ENCODE measurements around the gene LRRFIP2. TPM values are rescaled to one million over a fixed set of nuclear protein-coding genes. Genes with fewer than 3 reads are reported as not detected.

LRRFIP2 gene
- total RNA-seq, 6 donors from 2014 or later, result 45.9 to 106 (median 78.8) TPM

DNA sequence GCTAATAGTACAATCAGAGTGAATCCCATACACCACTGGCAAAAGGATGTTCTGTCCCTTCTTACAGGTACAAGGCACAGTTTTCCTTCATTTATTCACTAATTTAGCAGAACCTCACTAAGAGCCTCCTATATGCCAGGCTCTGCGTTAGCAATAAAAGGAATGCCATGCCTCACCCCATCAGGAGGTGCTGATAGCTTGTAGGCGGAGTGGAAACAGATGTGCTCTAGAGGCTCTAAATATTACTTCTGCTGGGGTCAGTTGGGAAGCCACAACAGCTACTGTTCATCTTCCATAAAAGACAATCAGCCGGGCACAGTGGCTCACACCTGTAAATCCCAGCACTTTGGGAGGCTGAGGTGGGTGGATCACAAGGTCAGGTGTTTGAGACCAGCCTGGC is 156.7 kb downstream of the LRRFIP2 start:
- ATAC-seq (ENCODE audit: low FRiP score in 2 of 2) (no peak), DNase-seq (no peak)
- 80 to 94% methylated on average over 3 of the region's 3 CpGs for WGBS, 2 donors
- Histone ChIP-seq H3K4me3 (no peak overlapping the region), H3K36me3 (peaks cover 32 to 96% (median 76%) of the 10 kb centered on the region in 4 donors), H3K27me3 (no peaks in the 10 kb centered on the region), H3K4me1 (no peaks in the 10 kb centered on the region), H3K9me3 (no peaks in the 10 kb centered on the region), H3K27ac (no peak overlapping the region)
- TF ChIP-seq POLR2AphosphoS5 (IDR thresholded peaks at IDR 0.05), result no peak

DNA sequence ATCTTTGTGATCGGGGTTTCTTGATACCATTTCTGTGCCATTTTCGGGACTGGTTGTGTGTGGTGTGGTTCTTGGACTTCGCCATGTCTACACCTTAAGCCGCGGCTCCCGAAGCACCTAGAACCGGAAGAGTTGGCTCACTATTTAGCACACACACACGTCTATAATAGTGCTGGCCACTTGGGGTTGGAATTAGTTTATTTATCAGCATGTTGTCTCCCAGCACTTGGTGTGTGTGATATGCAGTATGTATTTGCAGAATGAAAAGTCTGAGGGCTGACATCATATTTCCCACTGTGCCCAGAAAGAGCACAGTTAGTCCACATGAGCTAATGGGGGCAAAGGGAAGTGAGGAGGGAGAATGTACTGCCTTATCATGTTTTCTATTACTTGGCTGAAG is 157.5 kb downstream of the LRRFIP2 start:
- Histone ChIP-seq H3K4me1 (no peaks in the 10 kb centered on the region), H3K27me3 (no peaks in the 10 kb centered on the region), H3K36me3 (peaks cover 38 to 96% (median 79%) of the 10 kb centered on the region in 4 donors), H3K27ac (no peak overlapping the region), H3K4me3 (no peak overlapping the region), H3K9me3 (no peaks in the 10 kb centered on the region)
- TF ChIP-seq POLR2A (IDR thresholded peaks at IDR 0.05) (no peak), EP300 (IDR thresholded peaks at IDR 0.05) (no peak), POLR2AphosphoS5 (IDR thresholded peaks at IDR 0.05) (no peak)
- ATAC-seq (ENCODE audit: low FRiP score in 2 of 2), result no peak
- 98 to 99% methylated on average over 7 to 8 of the region's 8 CpGs for WGBS, 2 donors
- DNase-seq, result no peak

DNA sequence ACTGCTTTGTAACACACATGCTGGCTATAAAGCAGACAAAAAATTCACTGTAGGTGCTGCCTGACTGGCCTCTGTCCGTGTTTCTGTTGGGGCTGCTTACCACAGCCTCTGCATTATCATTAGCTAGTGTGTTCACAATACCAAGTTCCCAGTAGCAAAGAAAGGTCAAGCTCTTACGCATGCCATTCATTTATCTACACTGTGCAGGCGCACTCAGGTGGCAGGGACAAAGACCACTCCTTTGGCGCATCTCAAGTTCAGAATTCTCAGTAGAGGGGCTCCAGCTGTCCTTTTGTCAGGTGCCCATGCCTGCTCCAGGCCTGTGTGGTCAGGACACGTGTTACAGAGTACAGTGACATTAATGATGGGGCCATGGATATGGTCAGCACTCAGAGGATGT is 158.7 kb downstream of the LRRFIP2 start:
- TF ChIP-seq POLR2A (IDR thresholded peaks at IDR 0.05), result no peak
- TF ChIP-seq POLR2AphosphoS5 (IDR thresholded peaks at IDR 0.05), result no peak
- TF ChIP-seq EP300 (IDR thresholded peaks at IDR 0.05), result no peak
- TF ChIP-seq, protein P1, sequence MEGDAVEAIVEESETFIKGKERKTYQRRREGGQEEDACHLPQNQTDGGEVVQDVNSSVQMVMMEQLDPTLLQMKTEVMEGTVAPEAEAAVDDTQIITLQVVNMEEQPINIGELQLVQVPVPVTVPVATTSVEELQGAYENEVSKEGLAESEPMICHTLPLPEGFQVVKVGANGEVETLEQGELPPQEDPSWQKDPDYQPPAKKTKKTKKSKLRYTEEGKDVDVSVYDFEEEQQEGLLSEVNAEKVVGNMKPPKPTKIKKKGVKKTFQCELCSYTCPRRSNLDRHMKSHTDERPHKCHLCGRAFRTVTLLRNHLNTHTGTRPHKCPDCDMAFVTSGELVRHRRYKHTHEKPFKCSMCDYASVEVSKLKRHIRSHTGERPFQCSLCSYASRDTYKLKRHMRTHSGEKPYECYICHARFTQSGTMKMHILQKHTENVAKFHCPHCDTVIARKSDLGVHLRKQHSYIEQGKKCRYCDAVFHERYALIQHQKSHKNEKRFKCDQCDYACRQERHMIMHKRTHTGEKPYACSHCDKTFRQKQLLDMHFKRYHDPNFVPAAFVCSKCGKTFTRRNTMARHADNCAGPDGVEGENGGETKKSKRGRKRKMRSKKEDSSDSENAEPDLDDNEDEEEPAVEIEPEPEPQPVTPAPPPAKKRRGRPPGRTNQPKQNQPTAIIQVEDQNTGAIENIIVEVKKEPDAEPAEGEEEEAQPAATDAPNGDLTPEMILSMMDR (IDR thresholded peaks at IDR 0.05), result no peak
- ATAC-seq (ENCODE audit: low FRiP score in 2 of 2), result no peak
- Histone ChIP-seq H3K27ac (no peak overlapping the region), H3K9me3 (no peaks in the 10 kb centered on the region), H3K4me3 (no peak overlapping the region), H3K27me3 (no peaks in the 10 kb centered on the region), H3K36me3 (peaks cover 47 to 93% (median 81%) of the 10 kb centered on the region in 4 donors), H3K4me1 (no peaks in the 10 kb centered on the region)
- 86 to 94% methylated on average over 5 of the region's 5 CpGs for WGBS, 2 donors
- DNase-seq, result no peak

DNA sequence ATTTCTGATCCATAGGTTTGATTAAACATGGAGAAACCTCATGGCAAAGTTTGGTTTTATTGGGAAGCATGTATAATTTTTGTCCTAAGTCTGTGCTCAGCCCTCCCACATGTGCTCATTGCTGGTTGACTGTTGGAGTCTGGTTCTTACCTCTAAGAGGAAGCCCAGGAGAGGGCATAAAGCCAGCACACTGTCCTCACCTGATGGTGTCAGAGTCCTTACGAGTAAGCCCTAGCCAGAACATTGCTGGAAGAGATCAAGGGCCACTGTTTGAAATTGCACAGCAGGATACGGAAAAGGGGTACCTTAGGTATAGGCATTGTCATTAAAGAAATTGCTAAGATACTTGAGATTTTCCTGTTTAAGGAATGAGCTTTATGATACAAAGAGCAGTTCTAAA is 159.8 kb downstream of the LRRFIP2 start:
- Histone ChIP-seq H3K9me3 (no peaks in the 10 kb centered on the region), H3K36me3 (peaks cover 41 to 91% (median 77%) of the 10 kb centered on the region in 4 donors), H3K27me3 (no peaks in the 10 kb centered on the region), H3K27ac (no peak overlapping the region), H3K4me1 (no peaks in the 10 kb centered on the region), H3K4me3 (no peak overlapping the region)
- TF ChIP-seq EP300 (IDR thresholded peaks at IDR 0.05), result no peak
- TF ChIP-seq POLR2A (IDR thresholded peaks at IDR 0.05), result no peak
- DNase-seq (no peak), ATAC-seq (ENCODE audit: low FRiP score in 2 of 2) (no peak)
- 97 to 98% methylated on average over 2 of the region's 2 CpGs for WGBS, 2 donors

Small RNA genes lying within 50 kb of the gene (small RNA-seq; reads per million reads assigned to genes)
- gene RF00019 (0 reads per million in 4 donors), gene RNU6-1301P (0 reads per million in 4 donors)

Other genes with a start within 250 kb of the LRRFIP2 start
- gene TRANK1, start 229.5 kb downstream of the LRRFIP2 start, total RNA-seq, result 10 to 100 TPM; 10.6 to 39.8 (median 28.1) TPM
- 10 to 100 TPM; 12.5 to 44.0 (median 18.1) TPM for gene EPM2AIP1, start 181.5 kb downstream of the LRRFIP2 start, total RNA-seq
- 10 to 100 TPM; 31.7 to 97.4 (median 37.2) TPM for gene MLH1, start 181.1 kb downstream of the LRRFIP2 start, total RNA-seq
- 100 to 1,000 TPM in 2 of 6 donors, 10 to 100 TPM in 4; 68.3 to 175 (median 76.0) TPM for gene GOLGA4, start 68.7 kb upstream of the LRRFIP2 start, total RNA-seq

Measured in upper lobe of left lung (tissue), 6 donors.